Measurements from ENCODE around the gene GALK2.
"Not testable (repeated sequence)": the region's sequence is repeated elsewhere in the genome, so short reads cannot be mapped to it uniquely, and the experiment has no call there.

Gene GALK2

GRCh38 chr15:49328941-49329340 lies 158.9 kb downstream of the GALK2 start:
- H3K4me3 ChIP-seq (ENCODE audit: low read depth, low read length): no peak overlapping the region

GRCh38 chr15:49330166-49330565 lies 160.1 kb downstream of the GALK2 start:
- H3K4me3 ChIP-seq (ENCODE audit: low read depth, low read length): no peak overlapping the region

GRCh38 chr15:49331442-49331841 lies 161.4 kb downstream of the GALK2 start:
- H3K4me3 ChIP-seq (ENCODE audit: low read depth, low read length): no peak overlapping the region

GRCh38 chr15:49331951-49332350 lies 161.9 kb downstream of the GALK2 start:
- H3K4me3 ChIP-seq (ENCODE audit: low read depth, low read length): no peak overlapping the region

- H3K4me3 ChIP-seq (ENCODE audit: low read depth, low read length): no peak overlapping the region
Measured at GRCh38 chr15:49339656-49340055, 169.6 kb downstream of the GALK2 start.

- H3K4me3 ChIP-seq (ENCODE audit: low read depth, low read length): no peak overlapping the region
Measured at GRCh38 chr15:49343546-49343945, 173.5 kb downstream of the GALK2 start.

- H3K4me3 ChIP-seq (ENCODE audit: low read depth, low read length): not testable (repeated sequence)
Measured at GRCh38 chr15:49354439-49354838, 184.4 kb downstream of the GALK2 start.

- H3K4me3 ChIP-seq (ENCODE audit: low read depth, low read length): no peak overlapping the region
Measured at GRCh38 chr15:49361370-49361769, 191.3 kb downstream of the GALK2 start.

- no peak overlapping the region for H3K4me3 ChIP-seq (ENCODE audit: low read depth, low read length)
Measured at GRCh38 chr15:49366496-49366895, 196.4 kb downstream of the GALK2 start.

- no peak overlapping the region for H3K4me3 ChIP-seq (ENCODE audit: low read depth, low read length)
Measured at GRCh38 chr15:49370782-49371181, 200.7 kb downstream of the GALK2 start.

GRCh38 chr15:49372366-49372765 lies 202.3 kb downstream of the GALK2 start:
- no peak overlapping the region for H3K4me3 ChIP-seq (ENCODE audit: low read depth, low read length)

- H3K4me3 ChIP-seq (ENCODE audit: low read depth, low read length): no peak overlapping the region
Measured at GRCh38 chr15:49379996-49380395, 209.9 kb downstream of the GALK2 start.

- no peak overlapping the region for H3K4me3 ChIP-seq (ENCODE audit: low read depth, low read length)
Measured at GRCh38 chr15:49380912-49381311, 210.9 kb downstream of the GALK2 start.
